ENCODE data around the gene TMEM8B.
"Not testable (repeated sequence)": the region's sequence is repeated elsewhere in the genome, so short reads cannot be mapped to it uniquely, and the experiment has no call there.

The TMEM8B gene

GRCh38 chr9:35909274-35909673 lies 80.2 kb downstream of the TMEM8B start, which contains the start of gene SPAAR:
SPAAR (plus strand) TSS chr9:35909490; CDS start chr9:35910464, 974 bp downstream.
- DNase-seq, result no peak

GRCh38 chr9:35909687-35910612 lies 80.9 kb downstream of the TMEM8B start:
- no peak for DNase-seq

- peak; percentile 61 for DNase-seq
Observed at GRCh38 chr9:35910613-35911359, 81.8 kb downstream of the TMEM8B start.

GRCh38 chr9:35911690-35912089 lies 82.7 kb downstream of the TMEM8B start:
- no peak for DNase-seq

- DNase-seq, result no peak
Observed at GRCh38 chr9:35912791-35913400, 83.9 kb downstream of the TMEM8B start.

GRCh38 chr9:35913429-35913828 lies 84.4 kb downstream of the TMEM8B start:
- DNase-seq, result not testable (repeated sequence)

GRCh38 chr9:35914301-35914807 lies 85.3 kb downstream of the TMEM8B start:
- peak; percentile 26 for DNase-seq
